NCI-H1930 (cell line): ENCODE data around the gene APLP1.
"Not testable (repeated sequence)": the region's sequence is repeated elsewhere in the genome, so short reads cannot be mapped to it uniquely, and the experiment has no call there.

Experiments
- DNase-seq, 2 experiments: peaks; one replicate each; lab custom pipeline; 2025; lab: John Stamatoyannopoulos, UW

Gene APLP1

DNA sequence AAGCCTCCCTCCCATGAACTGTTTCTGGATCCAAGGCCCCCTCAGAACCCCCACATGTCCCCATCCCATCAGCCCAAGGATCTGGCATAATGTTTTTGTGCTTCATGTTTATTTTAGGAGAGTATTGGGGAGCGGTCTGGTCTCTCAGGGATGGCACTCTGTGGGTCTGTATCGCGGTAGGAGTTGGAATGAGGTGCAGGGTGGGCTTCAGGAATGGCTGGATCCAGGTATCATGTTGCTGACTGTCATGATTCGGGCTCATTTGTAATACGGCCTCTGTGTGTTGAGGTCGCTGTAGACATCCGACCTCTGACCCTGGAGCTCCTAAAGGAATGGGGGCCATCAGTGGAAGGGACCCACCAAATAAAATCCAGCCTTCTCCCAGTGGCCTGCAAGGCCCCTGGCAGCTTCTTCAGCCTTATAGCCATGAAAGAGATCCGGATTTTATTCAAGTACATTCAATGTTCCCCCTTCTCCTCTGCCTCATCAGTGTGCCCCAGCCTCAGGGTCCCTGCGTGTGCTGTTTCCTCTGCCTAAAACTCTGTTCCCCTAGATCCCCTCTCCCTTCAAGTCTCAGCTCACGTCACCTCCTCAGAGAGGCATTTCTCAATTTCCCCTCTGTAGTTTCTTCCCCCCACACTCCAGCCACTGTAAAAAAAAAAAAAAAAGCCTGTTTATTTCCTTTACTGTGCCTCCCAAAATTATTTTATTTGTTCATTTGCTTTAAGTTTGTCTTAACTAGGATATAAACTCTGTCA lies 36.1 kb downstream of the APLP1 start:
- no peak for DNase-seq

DNA sequence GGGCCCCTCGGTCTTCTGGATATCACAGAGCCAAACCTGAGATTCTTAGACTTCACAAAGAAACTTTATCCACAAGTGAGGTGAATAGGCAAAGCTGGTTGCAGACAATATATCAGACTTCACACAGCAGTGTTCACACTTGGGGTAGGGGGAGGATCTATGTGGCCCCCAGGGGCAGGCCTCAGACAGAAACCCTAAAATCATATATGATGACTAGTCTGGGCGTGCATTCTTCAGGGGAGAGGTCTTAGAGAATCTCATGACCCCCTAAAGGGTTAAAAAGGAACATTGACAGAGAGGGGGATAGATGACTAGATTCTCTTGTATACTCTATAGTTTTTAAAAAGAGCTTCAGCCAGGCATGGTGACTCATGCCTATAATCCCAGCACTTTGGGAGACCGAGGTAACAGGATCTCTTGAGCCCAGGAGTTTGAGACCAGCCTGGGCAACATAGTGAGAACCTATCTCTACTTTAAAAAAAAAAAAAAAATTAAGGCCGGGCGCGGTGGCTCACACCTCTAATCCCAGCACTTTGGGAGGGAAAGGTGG lies 36.9 kb downstream of the APLP1 start:
- DNase-seq: no peak

DNA sequence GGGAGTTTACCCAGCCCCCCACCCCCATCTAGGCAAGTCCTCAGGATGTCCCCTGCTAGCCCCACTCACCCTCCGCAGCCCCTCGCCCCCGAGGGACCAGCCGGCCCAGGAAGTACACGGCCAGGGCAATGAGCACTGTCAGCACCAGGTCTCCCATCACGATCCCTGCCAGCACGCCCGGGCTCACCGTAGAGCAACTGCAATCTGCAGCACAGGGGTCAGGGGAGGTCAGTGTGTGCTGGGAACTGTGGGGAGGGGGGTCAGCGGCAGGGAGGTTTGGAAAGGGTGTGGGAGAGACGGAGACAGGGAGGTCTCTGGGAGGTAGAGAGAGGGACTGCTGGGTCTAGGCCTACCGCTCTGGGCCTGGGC lies 39.0 kb downstream of the APLP1 start:
- no peak for DNase-seq

DNA sequence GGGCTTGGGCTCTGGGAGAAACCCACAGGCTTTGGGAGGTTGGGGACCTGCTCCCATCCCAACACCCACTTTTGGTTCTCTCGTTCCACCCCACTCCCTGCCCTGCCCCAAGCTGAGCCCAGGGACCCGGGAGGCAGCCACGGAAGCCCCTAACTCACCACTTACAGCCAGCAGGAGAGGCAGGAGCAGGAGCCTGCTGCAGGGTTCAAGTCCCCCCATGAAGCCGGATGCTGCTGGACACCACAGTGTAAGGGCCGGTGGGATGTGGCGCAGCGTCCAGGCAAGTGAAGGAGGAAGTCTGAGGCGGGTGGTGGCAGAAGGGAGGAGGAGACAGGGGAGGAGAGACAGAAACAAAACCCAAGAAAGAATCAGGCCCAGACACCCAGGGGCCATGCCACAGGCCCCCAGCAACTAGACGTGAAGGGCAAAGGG lies 39.7 kb downstream of the APLP1 start, which contains the start of gene TYROBP:
Gene TYROBP (minus strand): TSS at position 286 of the 432 bp plus-strand sequence. CDS start 67 bp downstream, at position 219.
- DNase-seq: no peak

DNA sequence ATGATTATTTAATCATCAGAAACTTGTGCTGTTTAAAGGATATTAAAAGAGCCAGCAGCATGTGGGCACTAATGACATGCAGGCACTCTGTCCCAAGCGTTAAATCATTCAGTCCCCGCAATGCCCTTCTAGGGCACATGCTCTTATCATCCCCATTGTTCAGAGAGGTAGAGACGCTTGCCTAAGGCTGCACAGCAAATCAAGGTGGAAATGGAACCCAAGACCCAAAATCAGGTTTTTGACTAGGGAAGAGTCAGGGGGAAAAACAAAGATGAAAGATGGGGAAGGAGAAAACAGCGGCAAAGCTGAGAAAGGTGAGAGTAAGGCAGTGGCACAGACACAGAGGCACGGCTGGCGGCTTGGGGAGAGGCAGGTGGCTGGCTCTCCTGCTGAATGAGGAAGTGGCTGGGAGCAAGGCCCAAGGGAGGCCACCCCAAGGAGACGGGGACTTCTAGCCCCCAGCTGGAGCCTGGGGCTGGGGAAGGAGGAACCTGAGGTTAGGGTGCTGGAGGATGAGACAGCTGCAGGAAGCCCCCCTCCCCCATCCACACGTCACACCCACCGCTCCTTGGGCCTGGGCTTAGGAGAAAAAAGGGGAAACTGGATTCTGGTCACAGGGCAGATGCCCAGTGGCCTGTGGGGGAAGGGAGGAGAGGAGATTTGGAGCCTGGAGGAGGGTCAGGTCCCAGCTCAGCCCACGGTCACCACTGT lies 40.8 kb downstream of the APLP1 start:
- DNase-seq: no peak

DNA sequence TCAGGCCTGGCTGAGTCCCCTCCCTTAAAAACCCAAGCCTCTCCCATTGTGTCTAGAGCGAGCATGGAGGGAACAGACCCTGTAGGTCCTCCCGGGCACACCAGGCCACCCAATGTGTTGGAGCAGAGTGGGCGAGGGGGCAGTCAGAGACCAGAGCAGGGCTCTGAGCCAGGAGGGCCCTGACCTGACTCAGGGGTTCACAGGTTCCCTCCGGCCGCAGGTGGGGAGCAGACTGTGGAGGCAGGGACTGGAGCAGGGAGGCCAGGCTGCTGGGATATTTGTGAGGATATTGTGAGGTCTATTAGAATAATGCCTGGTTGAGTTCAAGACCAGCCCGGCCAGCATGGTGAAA lies 41.3 kb downstream of the APLP1 start:
- no peak for DNase-seq

DNA sequence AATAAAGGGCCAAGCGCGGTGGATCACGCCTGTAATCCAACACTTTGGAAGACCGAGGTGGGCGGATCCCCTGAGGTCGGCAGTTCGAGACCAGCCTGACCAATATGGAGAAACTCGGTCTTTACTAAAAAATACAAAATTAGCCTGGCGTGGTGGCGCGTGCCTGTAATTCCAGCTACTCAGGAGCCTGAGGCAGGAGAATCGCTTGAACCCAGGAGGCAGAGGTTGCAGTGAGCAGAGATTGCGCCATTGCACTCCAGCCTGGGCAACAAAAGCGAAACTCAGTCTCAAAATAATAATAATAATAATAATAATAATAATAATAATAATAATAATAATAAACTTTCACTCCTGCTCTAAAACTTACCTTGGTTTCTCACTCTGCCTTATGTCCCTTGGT lies 42.0 kb downstream of the APLP1 start:
- not testable (repeated sequence) for DNase-seq

DNA sequence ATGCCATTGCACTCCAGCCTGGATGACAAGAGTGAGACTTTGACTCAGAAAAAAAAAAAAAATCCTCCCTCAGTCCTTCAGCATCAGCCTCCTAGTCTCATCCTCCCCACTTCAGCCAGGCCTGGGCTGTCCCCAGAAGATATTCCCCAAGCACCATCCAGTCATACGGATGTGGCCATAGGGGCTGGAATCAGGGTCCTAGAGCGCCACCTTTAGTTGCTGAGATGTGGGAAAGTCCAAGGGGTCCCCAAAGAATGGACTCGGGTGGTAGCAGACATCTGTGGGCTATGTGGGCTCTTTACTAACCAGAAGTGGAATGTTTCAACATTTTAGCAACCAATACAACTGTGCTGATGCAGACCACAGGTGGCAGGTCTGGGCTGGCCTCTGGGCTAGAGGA lies 42.8 kb downstream of the APLP1 start:
- DNase-seq: no peak

DNA sequence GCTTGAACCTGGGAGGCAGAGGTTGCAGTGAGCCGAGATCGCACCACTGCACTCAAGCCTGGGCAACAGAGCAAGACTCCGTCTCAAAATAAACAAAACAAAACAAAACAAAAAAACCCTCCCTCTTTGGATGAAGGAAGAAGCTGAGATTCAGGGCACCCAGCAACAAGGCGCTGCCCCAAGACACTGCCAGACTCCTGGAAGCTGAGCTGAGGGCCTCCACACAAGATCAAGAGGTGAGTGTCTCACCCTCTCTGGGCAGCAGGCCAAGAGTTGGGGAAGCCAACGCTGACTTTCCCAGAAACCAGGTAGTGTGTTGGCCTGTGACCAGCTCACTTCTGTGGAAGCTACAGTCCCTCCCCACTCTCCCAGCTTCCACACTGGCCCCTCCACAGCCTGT lies 43.4 kb downstream of the APLP1 start:
- DNase-seq: no peak

DNA sequence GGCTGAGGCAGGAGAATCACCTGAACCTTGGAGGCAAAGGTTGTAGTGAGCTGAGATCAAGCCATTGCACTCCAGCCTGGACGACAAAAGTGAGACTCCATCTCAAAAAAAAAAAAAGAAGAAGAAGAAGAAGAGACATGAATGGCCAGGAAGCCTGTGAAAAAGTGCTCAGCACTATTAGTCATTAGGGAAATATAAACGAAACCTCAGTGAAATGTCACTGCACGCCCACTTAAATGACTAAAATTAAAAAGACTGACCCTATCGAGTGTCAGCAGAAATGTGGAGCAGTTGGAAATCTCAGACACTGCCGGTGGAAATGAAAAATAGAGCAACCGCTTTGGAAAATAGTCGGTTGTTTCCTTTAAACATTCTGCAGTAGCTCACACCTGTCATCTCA lies 45.2 kb downstream of the APLP1 start:
- DNase-seq: no peak

DNA sequence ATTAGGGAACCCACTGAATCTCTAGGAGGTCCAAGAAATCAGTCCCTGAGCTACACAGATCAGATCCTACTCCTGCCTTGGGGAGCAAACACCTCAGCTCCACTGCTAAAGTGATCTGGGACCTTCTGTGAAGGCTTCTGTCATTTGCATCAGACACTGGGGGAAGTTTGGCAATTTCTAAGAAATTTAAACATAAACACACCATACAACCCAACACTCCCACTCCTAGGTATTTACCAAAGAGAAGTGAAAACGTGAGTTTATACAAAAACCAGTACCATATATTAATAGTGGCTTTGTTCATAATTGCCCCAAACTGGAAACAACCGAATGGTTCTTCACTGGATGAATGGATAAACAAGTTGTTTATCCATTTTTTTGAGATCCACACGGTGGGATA lies 47.1 kb downstream of the APLP1 start:
- no peak for DNase-seq

DNA sequence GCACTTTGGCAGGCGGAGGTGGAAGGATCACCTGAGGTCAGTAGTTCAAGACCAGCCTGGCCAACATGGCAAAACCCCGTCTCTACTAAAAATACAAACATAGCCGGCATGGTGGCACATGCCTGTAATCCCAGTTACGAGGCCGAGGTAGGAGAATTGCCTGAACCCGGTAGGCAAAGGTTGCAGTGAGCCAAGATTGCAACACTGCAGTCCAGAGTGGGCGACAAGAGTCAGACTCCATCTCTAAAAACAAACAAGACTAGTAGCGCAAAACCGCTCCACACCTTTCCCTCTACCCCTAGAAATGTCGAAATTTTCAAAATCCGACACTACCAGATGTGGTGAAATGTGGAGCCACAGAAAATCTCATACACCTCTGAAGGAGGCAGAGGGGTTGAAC lies 50.9 kb downstream of the APLP1 start:
- no peak for DNase-seq

DNA sequence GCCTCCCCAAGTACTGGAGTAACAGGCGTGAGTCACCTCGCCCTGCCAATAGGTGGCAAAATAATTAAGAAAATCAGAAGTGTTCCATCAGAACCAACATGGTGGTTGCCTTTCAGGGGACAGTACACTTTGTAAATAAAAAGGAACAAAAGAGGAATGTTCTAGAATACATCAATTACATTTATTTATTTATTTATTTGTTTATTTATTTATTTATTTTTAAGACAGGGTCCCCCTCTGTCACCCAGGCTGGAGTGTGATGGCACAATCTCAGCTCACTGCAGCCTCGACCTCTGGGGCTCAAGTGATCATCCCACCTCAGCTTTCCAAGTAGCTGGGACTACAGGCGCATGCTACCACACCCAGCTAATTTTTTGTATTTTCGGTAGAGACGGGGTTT lies 52.6 kb downstream of the APLP1 start:
- DNase-seq: no peak

DNA sequence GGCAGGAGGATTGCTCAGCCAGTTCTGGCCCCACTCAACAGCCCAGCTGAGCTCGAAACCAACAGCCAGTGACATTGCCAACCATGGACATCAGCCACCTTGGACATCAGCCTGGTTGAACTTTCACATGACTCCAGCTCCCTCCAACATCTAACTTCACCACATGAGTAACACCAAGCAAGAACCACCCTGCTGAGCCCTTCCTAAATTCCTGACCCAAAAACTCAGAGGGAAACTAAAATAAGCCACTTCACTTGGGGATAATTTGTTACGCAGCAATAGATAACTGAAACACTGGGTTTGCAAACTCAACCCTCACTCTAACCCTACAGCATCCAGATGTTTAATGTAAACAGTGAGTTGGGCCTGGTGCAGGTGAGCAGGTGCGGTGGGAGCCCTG lies 57.1 kb downstream of the APLP1 start:
- DNase-seq: no peak

DNA sequence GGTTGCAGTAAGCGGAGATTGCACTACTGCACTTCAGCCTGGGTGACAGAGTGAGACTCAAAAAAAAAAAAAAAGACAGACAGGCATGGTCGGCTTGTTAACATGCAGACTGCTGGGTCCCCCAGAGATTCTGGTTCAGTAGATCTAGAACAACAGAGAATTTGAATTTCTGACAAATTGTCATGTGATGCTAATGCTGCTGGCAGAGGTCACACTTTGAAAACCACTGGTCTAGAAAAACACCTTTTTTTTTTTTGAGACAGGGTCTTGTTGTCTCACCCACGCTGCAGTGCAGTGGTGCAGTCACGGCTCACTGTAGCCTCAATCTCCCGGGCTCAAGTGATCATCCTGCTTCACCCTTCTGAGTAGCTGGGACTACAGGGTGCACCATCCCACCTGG lies 60.1 kb downstream of the APLP1 start:
- no peak for DNase-seq
